HepG2 (cell line): ENCODE measurements around the gene FOLR1. TPM values are rescaled to one million over a fixed set of nuclear protein-coding genes. Genes with fewer than 3 reads are reported as not detected.

Source experiments
- ATAC-seq: fragments of 200-7000 bp; cut with Tn5 transposase; 3 replicates; pipeline ENCODE4 v1.9.1; 2020; ENCODE audit warnings: mild to moderate bottlenecking, moderate library complexity
- BruUV-seq: library from RNA; stranded (reverse); fragments of 400-500 nt; replicated peaks from 2 replicates; lab custom pipeline; 2021; lab: Mats Ljungman, UMichigan
- CTCF ChIA-PET: fragments of 300-600 bp; formaldehyde crosslinking; extraction: SDS; loops from one replicate; lab custom pipeline; 2021; ENCODE audit warnings: low total read pairs, inconsistent platforms, low intra/inter-chr PET ratio; lab: Yijun Ruan, JAX
- POLR2A ChIA-PET: fragments of 350-600 bp; sonication (Branson Sonifier 250); formaldehyde crosslinking; loops from one replicate; lab custom pipeline; 2020; ENCODE audit warnings: antibody characterized with exemption, inconsistent platforms; lab: Yijun Ruan, JAX
- DNase-seq: peaks from one replicate; pipeline ENCODE4 v3.0.0-alpha.2; 2015; ENCODE audit warnings: low spot score
- FAIRE-seq: peaks from 3 replicates; lab custom pipeline; 2011; peaks lifted over from hg19 to GRCh38; lab: Jason Lieb, UNC
- H2AFZ ChIP-seq: one replicate; pipeline ENCODE4 v1.6.1; 2011; ENCODE audit warnings: low read length, inconsistent platforms
- H3K27ac ChIP-seq: fragments of 300-600 bp; 3 replicates; pipeline ENCODE4 v1.8.0; 2011; ENCODE audit warnings: mixed run types, mild to moderate bottlenecking, mixed read lengths, low read length, inconsistent platforms; ENCODE audit not compliant: insufficient read depth; ENCODE audit errors: extremely low read length
- H3K27me3 ChIP-seq, 2 experiments: fragments of 200-600 bp in 1 of 2; 2 replicates in 1 of 2; 3 replicates in 1 of 2; pipeline versions ENCODE4 v1.6.0 to v1.8.0; 2011; ENCODE audit warnings: low read length in 2 of 2, mild to moderate bottlenecking in 2 of 2, moderate library complexity in 2 of 2, inconsistent platforms in 1 of 2; ENCODE audit not compliant: insufficient read depth in 2 of 2, control insufficient read depth in 1 of 2
- H3K36me3 ChIP-seq, 2 experiments: fragments of 200-600 bp in 1 of 2; replicated peaks in 1 of 2; 2 replicates in 1 of 2; 3 replicates in 1 of 2; pipeline versions ENCODE4 v1.5.1 to v1.8.0; 2011; ENCODE audit warnings: low read length in 2 of 2, inconsistent platforms in 1 of 2; ENCODE audit not compliant: insufficient read depth in 2 of 2, control insufficient read depth in 1 of 2
- H3K4me1 ChIP-seq: 2 replicates; pipeline ENCODE4 v1.5.1; 2012; ENCODE audit warnings: low read length, inconsistent platforms; ENCODE audit not compliant: insufficient read depth
- H3K4me2 ChIP-seq: 2 replicates; pipeline ENCODE4 v1.6.0; 2011; ENCODE audit warnings: low read depth, low read length, inconsistent platforms
- H3K4me3 ChIP-seq, 3 experiments: fragments of 200-600 bp in 1 of 3; sonication (generic), shearing (Covaris generic) in 1 of 3; replicated peaks in 1 of 3; 2 replicates each; pipeline ENCODE4 v1.5.1; 2011 to 2016; ENCODE audit warnings: low read length in 3 of 3, inconsistent platforms in 2 of 3, low read depth in 2 of 3, mild to moderate bottlenecking in 2 of 3, control low read depth in 1 of 3, mixed read lengths in 1 of 3; ENCODE audit not compliant: insufficient read depth in 1 of 3
- H3K79me2 ChIP-seq: one replicate; pipeline ENCODE4 v1.6.1; 2011; ENCODE audit warnings: low read length, inconsistent platforms; ENCODE audit not compliant: insufficient read depth
- H3K9ac ChIP-seq: 2 replicates; pipeline ENCODE4 v1.6.0; 2011; ENCODE audit warnings: mild to moderate bottlenecking, low read depth, low read length, inconsistent platforms; ENCODE audit not compliant: insufficient read depth
- H3K9me3 ChIP-seq: 2 replicates; pipeline ENCODE4 v1.5.1; 2012; ENCODE audit warnings: mild to moderate bottlenecking, low read length
- H4K20me1 ChIP-seq: 2 replicates; pipeline ENCODE4 v1.6.0; 2011; ENCODE audit warnings: inconsistent platforms, mild to moderate bottlenecking, low read length, moderate library complexity; ENCODE audit not compliant: insufficient read depth
- CAMTA2 ChIP-seq: sonication (generic); formaldehyde crosslinking; IDR thresholded peaks from 2 replicates; pipeline ENCODE4 v1.4.0; 2020; ENCODE audit warnings: mild to moderate bottlenecking, missing genetic modification reagents, borderline replicate concordance
- FOXK1 ChIP-seq: sonication (generic); formaldehyde crosslinking; IDR thresholded peaks from 2 replicates; pipeline ENCODE4 v1.4.0; 2020; ENCODE audit warnings: low read depth, missing genetic modification reagents, borderline replicate concordance
- PHB2 ChIP-seq: fragments of 450-650 bp; IDR thresholded peaks from 2 replicates; pipeline ENCODE4 v1.6.1; 2018; ENCODE audit not compliant: partially characterized antibody
- RXRA ChIP-seq: sonication (generic); formaldehyde crosslinking; IDR thresholded peaks from 2 replicates; pipeline ENCODE4 v1.5.1; 2020; ENCODE audit warnings: missing genetic modification reagents
- ZFP90 ChIP-seq: sonication (generic); formaldehyde crosslinking; IDR thresholded peaks from 2 replicates; pipeline ENCODE4 v1.8.0; 2022; ENCODE audit warnings: missing genetic modification reagents, mild to moderate bottlenecking, inconsistent platforms, borderline replicate concordance
- ZNF383 ChIP-seq: sonication (generic); formaldehyde crosslinking; IDR thresholded peaks from 2 replicates; pipeline ENCODE4 v1.4.0; 2020; ENCODE audit warnings: missing genetic modification reagents, mild to moderate bottlenecking, borderline replicate concordance
- ZNF678 ChIP-seq: sonication (generic); formaldehyde crosslinking; IDR thresholded peaks from 2 replicates; pipeline ENCODE4 v1.4.0; 2020; ENCODE audit warnings: mild to moderate bottlenecking, missing genetic modification reagents
- ZNF883 ChIP-seq: sonication (generic); formaldehyde crosslinking; IDR thresholded peaks from 2 replicates; pipeline ENCODE4 v1.5.1; 2020; ENCODE audit warnings: mild to moderate bottlenecking, missing genetic modification reagents; ENCODE audit errors: not compliant biosample characterization
- WGBS: methylation state at CpG from one replicate; pipeline ENCODE4 v1.1.6; 2017; ENCODE audit warnings: low lambda C conversion rate; 5-methylcytosine and 5-hydroxymethylcytosine counted together
- in situ Hi-C: cut with HindIII; loops from 2 replicates; pipeline ENCODE4 v1.10.0; 2017; ENCODE audit warnings: low pct_unique_long_range_greater_than_20kb; ENCODE audit not compliant: extremely low pct_ligation_motif_present
- intact Hi-C: fragments of 100-400 bp; cut with micrococcal nuclease; formaldehyde crosslinking; loops from one replicate; pipeline ENCODE4 v1.10.0; 2022; ENCODE audit not compliant: unreplicated experiment
- polyA plus RNA-seq, 8 experiments: library from polyadenylated mRNA; depleted of rRNA in 3 of 8; stranded (reverse) in 7 of 8; unstranded in 1 of 8; fragments of >200 nt; fragmentation: Illumina TruSeq in 4 of 8; extraction: Trizol in 4 of 8; gene quantifications; 2 replicates each; pipeline versions ENCODE4 v1.2.1 to v1.2.3, GENCODE V29; 2011 to 2016; ENCODE audit warnings: low read depth in 4 of 8, missing spikeins in 1 of 8, mixed read lengths in 1 of 8; ENCODE audit not compliant: insufficient read depth in 1 of 8
- total RNA-seq, 5 experiments: library from RNA; depleted of rRNA; stranded (reverse); fragments of >200 nt; fragmentation: Illumina TruSeq; extraction: Trizol; gene quantifications; 2 replicates each; pipeline ENCODE4 v1.2.3, GENCODE V29; 2016; ENCODE audit warnings: low read depth in 1 of 5
- TF ChIP-seq, protein P1 (sequence below): sonication (generic); formaldehyde crosslinking; conservative IDR thresholded peaks from 2 replicates; pipeline ENCODE4 v1.4.0; 2020; ENCODE audit warnings: missing genetic modification reagents
- TF ChIP-seq, protein P2 (sequence below): sonication (generic); formaldehyde crosslinking; conservative IDR thresholded peaks from 2 replicates; pipeline ENCODE4 v1.8.0; 2022; ENCODE audit warnings: low read depth, missing genetic modification reagents

FOLR1 gene
- total and polyA plus RNA-seq, 2 of the 13 experiments (the other 11 are each of a cell fraction or from before 2014, with no cell fraction given): 0.20 TPM; not detected in 1

DNA sequence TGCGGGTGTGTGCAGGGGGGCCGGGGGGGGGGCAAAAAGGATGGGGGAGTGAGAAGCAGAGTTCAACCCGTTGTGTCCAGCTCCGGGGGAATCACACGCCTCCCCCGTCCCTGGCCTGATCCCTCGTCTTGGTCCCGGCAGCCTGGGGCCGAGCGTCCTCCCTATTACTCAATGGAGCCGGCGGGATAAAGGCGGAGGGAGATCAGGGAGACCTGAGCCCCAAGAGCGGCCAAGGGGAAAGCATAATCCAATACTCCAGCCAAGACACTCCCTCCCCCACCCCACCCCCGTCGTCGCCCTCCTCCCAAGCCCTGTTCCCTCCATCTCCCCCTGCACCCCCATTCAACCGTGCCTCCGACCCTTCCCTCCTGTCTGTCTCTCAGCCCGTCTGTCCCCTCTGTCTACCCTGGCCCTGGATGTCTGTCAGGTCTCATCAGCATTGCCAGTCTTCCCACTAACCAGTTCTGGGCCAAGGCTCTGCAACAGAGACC, 49.4 kb downstream of the FOLR1 start (continued):
- TF ChIP-seq ZNF383 (no peak), CAMTA2 (CRISPR knock-in tag) (no peak)

DNA sequence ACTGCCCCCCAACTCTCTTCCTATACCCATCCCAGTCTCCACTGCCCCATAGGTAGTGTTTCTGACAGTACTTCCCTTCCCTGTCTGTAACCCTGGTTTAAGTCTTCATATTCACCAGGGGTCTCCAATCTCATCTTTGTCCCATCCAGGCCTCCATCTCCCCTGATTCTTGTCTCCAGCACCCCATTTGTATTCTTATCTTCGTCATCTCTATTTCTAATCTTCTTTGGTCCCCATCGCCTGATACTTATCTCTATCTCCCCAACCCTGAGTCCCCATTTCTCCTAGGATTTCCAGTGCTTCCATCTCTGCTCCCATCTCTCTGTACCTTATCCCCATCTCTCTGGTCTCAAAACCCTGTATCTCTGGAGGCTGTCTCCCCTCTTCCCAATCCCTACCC, 50.2 kb downstream of the FOLR1 start:
- DNase-seq (no peak), ATAC-seq (no peak), FAIRE-seq (no peak)
- no TSS peak for BruUV-seq
- 75% methylated on average over 2 of the region's 2 CpGs for WGBS
- H3K79me2 ChIP-seq: no peaks in the 10 kb centered on the region
- H3K27ac ChIP-seq: no peak overlapping the region
- TF ChIP-seq FOXK1 (CRISPR knock-in tag) (no peak), RXRA (CRISPR knock-in tag) (no peak), ZNF883 (no peak), ZNF678 (CRISPR knock-in tag) (no peak), ZFP90 (CRISPR knock-in tag) (no peak), PHB2 (no peak)
- TF ChIP-seq, protein P1, sequence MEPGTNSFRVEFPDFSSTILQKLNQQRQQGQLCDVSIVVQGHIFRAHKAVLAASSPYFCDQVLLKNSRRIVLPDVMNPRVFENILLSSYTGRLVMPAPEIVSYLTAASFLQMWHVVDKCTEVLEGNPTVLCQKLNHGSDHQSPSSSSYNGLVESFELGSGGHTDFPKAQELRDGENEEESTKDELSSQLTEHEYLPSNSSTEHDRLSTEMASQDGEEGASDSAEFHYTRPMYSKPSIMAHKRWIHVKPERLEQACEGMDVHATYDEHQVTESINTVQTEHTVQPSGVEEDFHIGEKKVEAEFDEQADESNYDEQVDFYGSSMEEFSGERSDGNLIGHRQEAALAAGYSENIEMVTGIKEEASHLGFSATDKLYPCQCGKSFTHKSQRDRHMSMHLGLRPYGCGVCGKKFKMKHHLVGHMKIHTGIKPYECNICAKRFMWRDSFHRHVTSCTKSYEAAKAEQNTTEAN (CRISPR knock-in tag): no peak
- TF ChIP-seq, protein P2, sequence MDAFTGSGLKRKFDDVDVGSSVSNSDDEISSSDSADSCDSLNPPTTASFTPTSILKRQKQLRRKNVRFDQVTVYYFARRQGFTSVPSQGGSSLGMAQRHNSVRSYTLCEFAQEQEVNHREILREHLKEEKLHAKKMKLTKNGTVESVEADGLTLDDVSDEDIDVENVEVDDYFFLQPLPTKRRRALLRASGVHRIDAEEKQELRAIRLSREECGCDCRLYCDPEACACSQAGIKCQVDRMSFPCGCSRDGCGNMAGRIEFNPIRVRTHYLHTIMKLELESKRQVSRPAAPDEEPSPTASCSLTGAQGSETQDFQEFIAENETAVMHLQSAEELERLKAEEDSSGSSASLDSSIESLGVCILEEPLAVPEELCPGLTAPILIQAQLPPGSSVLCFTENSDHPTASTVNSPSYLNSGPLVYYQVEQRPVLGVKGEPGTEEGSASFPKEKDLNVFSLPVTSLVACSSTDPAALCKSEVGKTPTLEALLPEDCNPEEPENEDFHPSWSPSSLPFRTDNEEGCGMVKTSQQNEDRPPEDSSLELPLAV (CRISPR knock-in tag): no peak
- H2AFZ ChIP-seq: no peak overlapping the region
- CTCF ChIA-PET: no interaction called here
- H3K9ac ChIP-seq: no peak overlapping the region
- in situ Hi-C loops (no loop called here), intact Hi-C loops (no loop called here)
- H4K20me1 ChIP-seq: no peaks in the 10 kb centered on the region
- no peak overlapping the region for H3K4me2 ChIP-seq
- H3K4me3 ChIP-seq: no peak overlapping the region
- H3K9me3 ChIP-seq: no peaks in the 10 kb centered on the region
- H3K4me1 ChIP-seq: peaks cover 17% of the 10 kb centered on the region
- H3K36me3 ChIP-seq: no peaks in the 10 kb centered on the region
- peaks cover 11 to 62% of the 10 kb centered on the region in 2 experiments for H3K27me3 ChIP-seq
- POLR2A ChIA-PET: no interaction called here
